SK-N-MC (cell line): Measurements from ENCODE around the gene CBFB.

ENCODE experiments used
- EZH2 ChIP-seq: fragments of 200-600 bp; sonication (generic); IDR thresholded peaks from one replicate; pipeline ENCODE4 v1.6.1; 2017; ENCODE audit warnings: antibody characterized with exemption
- FOXP2 ChIP-seq: optimal IDR thresholded peaks from 2 replicates; pipeline ENCODE3; 2011; ENCODE audit warnings: mild to moderate bottlenecking, moderate library complexity; ENCODE audit not compliant: insufficient read depth; ENCODE audit errors: extremely low read length, control extremely low read depth
- POLR2AphosphoS5 ChIP-seq: IDR thresholded peaks from 2 replicates; pipeline ENCODE4 v1.6.1; 2012; ENCODE audit warnings: mild to moderate bottlenecking, low read depth, low read length, borderline replicate concordance

DNA sequence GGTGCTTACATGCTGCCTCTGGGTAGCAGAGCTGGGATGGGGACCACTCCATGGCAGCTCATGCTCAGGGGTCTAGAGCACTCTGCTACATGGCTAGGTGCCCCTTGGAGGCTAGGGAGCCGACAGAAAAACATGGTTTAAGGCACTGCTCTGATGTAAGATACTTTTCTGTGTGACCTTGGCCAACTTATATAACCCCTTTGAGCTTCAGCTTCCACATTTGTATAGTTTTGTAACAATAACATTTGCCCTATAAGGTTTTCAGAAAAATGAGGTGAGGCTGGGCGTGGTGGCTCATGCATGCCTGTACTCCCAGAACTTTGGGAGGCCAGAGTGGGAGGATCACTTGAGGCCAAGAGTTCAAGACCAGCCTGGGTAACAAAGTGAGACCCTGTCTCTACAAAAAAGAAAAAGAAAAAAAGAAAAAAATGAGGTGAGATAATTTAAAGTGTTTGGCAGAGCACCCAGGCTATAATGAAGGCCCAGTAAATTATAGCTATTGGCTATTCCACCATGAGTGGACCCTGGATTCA lies 37.3 kb upstream of the CBFB start:
- TF ChIP-seq POLR2AphosphoS5 (no peak), EZH2 (no peak), FOXP2 (no peak)
